Astrocyte of the cerebellum (primary cell): Measurements from ENCODE around the gene EPS8.

ENCODE experiments used
- DNase-seq: peaks from one replicate; pipeline ENCODE4 v3.0.0-alpha.2; 2011; ENCODE audit warnings: low read depth
- H3K4me3 ChIP-seq: 2 replicates; pipeline ENCODE4 v1.5.1; 2011; ENCODE audit warnings: mild to moderate bottlenecking, low read depth, low read length, moderate library complexity
- in situ Hi-C: cut with HindIII; loops from 2 replicates; pipeline ENCODE4 v1.10.0; 2017; ENCODE audit warnings: low sequenced_read_pairs
- TF ChIP-seq, protein P1 (sequence below): IDR thresholded peaks from 2 replicates; pipeline ENCODE4 v1.5.1; 2012; ENCODE audit warnings: low read length, low read depth, moderate library complexity, mild to moderate bottlenecking; ENCODE audit errors: missing control alignments

Gene EPS8

DNA sequence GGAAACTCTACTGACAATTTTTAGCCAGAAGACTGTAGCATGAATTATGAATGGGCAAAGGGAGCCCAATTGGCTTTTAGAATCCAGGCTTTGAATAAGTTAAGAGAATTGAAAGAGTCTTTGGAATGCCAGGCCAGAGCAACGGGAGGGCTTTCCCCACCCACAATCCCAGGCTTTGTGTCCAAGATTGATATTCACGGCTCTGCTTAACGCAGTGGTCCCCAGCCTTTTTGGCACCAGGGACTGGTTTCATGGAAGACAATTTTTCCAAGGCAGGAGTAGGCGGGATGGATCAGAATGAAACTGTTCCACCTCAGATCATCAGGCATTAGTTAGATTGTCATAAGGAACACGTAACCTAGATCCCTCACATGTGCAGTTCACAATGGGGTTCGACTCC lies 79.6 kb downstream of the EPS8 start:
- no peak for DNase-seq
- TF ChIP-seq, protein P1, sequence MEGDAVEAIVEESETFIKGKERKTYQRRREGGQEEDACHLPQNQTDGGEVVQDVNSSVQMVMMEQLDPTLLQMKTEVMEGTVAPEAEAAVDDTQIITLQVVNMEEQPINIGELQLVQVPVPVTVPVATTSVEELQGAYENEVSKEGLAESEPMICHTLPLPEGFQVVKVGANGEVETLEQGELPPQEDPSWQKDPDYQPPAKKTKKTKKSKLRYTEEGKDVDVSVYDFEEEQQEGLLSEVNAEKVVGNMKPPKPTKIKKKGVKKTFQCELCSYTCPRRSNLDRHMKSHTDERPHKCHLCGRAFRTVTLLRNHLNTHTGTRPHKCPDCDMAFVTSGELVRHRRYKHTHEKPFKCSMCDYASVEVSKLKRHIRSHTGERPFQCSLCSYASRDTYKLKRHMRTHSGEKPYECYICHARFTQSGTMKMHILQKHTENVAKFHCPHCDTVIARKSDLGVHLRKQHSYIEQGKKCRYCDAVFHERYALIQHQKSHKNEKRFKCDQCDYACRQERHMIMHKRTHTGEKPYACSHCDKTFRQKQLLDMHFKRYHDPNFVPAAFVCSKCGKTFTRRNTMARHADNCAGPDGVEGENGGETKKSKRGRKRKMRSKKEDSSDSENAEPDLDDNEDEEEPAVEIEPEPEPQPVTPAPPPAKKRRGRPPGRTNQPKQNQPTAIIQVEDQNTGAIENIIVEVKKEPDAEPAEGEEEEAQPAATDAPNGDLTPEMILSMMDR: no peak
- H3K4me3 ChIP-seq: no peak overlapping the region
- in situ Hi-C loops: no loop called here

DNA sequence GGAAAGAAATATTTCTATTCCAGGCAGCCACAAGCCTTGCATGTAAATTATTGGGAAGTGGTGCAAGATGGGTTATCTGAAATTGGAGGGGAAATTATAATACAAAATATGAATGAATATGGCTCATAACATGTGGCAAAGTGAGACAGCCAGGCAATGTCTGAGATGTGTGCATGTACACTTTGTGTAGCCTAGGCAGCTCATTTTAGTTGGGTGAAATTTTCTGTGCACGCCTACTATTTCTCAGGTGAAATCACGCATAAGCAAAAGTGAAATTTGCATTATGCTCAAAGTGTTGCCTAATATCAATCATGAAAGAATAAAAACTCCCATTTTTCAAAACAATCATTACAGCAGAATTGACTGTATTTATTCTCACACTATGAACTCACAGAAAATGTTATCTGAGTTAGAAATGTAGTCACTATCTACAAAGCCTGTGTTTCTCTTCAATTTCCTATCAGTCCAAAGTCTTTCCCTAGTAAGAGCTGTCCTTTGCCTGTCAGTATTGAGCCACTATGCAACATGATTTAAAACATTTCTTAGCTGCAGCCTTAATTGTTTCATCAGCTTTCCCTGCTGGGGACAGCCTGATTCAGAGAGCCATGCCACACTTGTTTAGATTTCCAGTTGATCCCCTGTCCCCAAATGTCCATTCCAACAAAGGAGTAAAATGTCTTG lies 80.7 kb downstream of the EPS8 start:
- no peak for DNase-seq
- no peak overlapping the region for H3K4me3 ChIP-seq
- in situ Hi-C loops: no loop called here
- TF ChIP-seq, protein P1: no peak

DNA sequence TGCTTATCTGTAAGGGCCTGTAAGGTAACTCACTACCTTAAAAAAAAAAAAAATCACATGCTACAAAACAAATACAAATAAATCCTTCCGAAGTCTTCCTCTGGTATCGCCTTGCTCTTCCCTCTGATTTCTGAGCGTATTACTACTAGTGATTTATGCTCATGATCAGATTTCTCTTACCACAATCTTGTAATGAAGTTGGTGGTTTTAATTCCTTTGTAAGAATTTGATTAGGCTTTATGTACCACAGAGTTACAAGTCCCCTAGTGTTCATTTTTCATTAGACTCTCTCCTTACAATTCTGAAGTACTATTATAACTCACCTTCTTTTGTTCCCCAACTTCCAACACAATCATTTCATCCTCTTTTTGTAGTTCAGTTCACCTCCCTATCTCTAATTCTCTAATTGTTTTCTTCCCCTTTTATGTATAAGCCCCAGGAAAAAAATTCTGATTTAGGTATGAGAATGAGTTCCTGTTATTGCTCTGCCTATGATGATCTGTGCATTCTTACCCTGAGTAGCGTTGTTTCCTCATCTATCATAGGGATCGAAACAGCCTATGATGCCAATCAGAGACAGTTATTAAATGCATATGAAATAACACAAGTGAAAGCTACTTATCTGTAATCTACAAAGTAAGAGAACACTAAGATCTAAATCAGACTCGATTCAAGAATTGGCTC lies 81.5 kb downstream of the EPS8 start:
- TF ChIP-seq, protein P1: no peak
- H3K4me3 ChIP-seq: no peak overlapping the region
- in situ Hi-C loops: no loop called here
- DNase-seq: no peak

DNA sequence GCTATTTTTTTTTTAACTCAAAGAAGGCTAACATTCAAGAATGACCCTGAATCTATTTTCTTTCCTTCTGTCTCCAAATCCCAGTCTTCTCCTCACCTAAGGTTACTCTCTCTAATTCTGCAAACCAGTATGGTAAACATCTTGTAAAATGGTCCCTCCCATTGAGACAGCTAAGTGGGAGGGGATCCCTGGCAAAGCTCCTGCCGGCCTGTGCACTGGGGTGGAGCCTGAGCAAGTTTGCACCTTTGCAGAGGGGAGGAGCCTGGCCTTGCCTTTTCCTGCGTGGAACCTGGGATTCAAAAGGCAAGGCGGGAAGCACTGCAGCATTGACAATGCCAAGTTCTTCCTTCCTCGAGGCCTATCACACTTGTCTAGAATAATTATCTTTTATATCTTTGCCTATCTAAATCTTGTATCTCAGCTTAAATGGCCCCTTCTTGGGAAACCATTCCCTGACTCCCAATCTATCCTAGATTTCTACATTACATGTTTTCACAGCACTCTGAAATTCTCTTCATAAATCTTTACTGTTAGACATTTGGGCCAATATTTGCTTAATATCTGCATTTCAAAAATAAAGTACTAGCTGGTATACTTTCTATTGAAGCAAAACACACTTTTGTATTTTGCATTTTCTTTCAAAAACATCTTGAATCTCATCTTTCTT lies 83.0 kb downstream of the EPS8 start:
- no peak overlapping the region for H3K4me3 ChIP-seq
- TF ChIP-seq, protein P1: no peak
- in situ Hi-C loops: no loop called here
- DNase-seq: no peak

DNA sequence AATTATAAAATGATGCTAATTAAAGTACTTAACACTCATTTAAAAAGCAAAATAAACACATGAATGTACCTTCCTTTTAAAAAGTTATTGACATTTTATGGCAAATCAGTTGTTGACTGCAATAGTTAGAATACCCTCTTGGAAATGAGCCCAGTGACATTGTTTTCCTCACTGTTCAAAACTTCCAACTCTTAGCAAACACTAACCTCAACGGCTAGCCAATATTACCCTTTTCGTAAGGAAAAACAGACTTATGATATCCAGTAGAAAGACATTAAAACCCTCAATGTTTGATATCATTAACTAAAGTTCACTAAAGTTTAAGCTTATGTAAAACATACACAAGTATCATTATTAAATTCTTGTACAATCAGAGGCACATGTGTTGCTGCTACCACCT lies 83.6 kb downstream of the EPS8 start:
- TF ChIP-seq, protein P1: no peak
- no peak for DNase-seq
- in situ Hi-C loops: no loop called here
- no peak overlapping the region for H3K4me3 ChIP-seq

DNA sequence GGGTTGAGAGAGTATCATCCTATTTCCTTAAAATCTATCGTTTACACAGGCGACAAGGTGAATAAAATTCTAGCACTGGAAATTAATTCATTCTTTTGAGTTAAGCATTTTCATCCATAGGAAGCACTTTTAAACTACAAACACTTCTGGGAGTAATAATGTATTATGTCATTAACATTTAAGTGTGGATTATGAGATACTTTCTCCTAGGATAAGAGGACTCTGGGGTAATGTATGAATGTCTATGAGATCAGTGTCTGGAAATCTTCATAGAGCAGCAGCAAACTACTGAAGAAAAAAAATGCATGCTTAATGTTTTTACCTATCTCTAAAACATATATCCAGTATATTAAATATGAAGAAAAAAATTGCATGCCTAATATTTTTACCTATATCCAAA lies 86.9 kb downstream of the EPS8 start:
- H3K4me3 ChIP-seq: no peak overlapping the region
- in situ Hi-C loops: no loop called here
- TF ChIP-seq, protein P1: no peak
- DNase-seq: no peak
